Neutrophil (primary cell): ENCODE results near the gene DZIP1L.

ENCODE experiments used
- H3K27ac ChIP-seq: fragments of 200-600 bp; sonication (generic); 2 replicates; pipeline ENCODE4 v1.5.1; 2016; ENCODE audit warnings: mild to moderate bottlenecking, moderate library complexity
- H3K27me3 ChIP-seq: fragments of 200-600 bp; sonication (generic); 2 replicates; pipeline ENCODE4 v1.6.0; 2016; ENCODE audit warnings: mild to moderate bottlenecking
- H3K36me3 ChIP-seq: fragments of 200-600 bp; sonication (generic); 2 replicates; pipeline ENCODE4 v1.5.1; 2017
- H3K4me1 ChIP-seq, 2 experiments: fragments of 200-600 bp in 1 of 2; sonication (generic) in 1 of 2; 1 replicate in 1 of 2; 2 replicates in 1 of 2; pipeline versions ENCODE4 v1.5.1 to v1.6.1; 2013 to 2016; ENCODE audit warnings: low read depth in 1 of 2, low read length in 1 of 2, mild to moderate bottlenecking in 1 of 2, moderate library complexity in 1 of 2; ENCODE audit not compliant: control insufficient read depth in 1 of 2, insufficient read depth in 1 of 2
- H3K4me3 ChIP-seq, 2 experiments: fragments of 200-600 bp in 1 of 2; sonication (generic) in 1 of 2; 1 replicate in 1 of 2; 2 replicates in 1 of 2; pipeline ENCODE4 v1.5.1; 2013 to 2016; ENCODE audit warnings: low read depth in 1 of 2, low read length in 1 of 2, mild to moderate bottlenecking in 1 of 2, moderate library complexity in 1 of 2
- H3K9me3 ChIP-seq: fragments of 200-600 bp; sonication (generic); 2 replicates; pipeline ENCODE4 v1.5.1; 2016
- TF ChIP-seq, protein P1 (sequence below): fragments of 200-600 bp; sonication (generic); IDR thresholded peaks from 2 replicates; pipeline ENCODE4 v1.5.1; 2016; ENCODE audit warnings: antibody characterized with exemption

DZIP1L gene

DNA sequence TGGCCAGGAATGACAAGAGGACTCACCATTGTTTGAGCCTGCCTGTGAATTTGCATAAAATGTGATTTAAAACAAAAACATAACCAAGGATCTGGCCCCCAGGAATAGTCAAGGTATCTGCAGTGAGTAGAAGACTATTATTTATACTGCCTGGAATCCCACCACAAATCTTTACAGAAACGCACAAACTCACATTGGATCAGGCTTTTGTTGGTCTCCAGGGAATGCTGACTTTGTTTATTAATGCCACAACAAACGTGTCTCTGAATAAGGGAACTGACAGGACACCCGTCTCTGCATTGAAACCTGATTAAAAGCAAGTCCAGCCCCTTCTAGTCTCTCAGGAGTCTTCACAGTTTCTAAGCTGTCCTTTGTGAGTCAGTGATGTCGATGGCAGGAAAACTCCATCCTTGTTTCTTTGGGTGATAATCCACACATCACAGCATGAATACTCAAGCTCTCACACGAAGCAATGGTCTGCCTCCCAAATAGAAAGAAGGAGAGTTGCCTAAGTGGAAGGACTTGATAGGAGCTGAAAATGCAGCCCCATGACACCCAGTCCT lies 67.7 kb downstream of the DZIP1L start:
- no peaks in the 10 kb centered on the region for H3K9me3 ChIP-seq
- H3K27me3 ChIP-seq = no peaks in the 10 kb centered on the region
- H3K27ac ChIP-seq = no peak overlapping the region
- H3K4me1 ChIP-seq = peaks cover 6 to 10% of the 10 kb centered on the region in 2 experiments
- H3K36me3 ChIP-seq = peaks cover 28% of the 10 kb centered on the region
- TF ChIP-seq, protein P1, sequence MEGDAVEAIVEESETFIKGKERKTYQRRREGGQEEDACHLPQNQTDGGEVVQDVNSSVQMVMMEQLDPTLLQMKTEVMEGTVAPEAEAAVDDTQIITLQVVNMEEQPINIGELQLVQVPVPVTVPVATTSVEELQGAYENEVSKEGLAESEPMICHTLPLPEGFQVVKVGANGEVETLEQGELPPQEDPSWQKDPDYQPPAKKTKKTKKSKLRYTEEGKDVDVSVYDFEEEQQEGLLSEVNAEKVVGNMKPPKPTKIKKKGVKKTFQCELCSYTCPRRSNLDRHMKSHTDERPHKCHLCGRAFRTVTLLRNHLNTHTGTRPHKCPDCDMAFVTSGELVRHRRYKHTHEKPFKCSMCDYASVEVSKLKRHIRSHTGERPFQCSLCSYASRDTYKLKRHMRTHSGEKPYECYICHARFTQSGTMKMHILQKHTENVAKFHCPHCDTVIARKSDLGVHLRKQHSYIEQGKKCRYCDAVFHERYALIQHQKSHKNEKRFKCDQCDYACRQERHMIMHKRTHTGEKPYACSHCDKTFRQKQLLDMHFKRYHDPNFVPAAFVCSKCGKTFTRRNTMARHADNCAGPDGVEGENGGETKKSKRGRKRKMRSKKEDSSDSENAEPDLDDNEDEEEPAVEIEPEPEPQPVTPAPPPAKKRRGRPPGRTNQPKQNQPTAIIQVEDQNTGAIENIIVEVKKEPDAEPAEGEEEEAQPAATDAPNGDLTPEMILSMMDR = no peak
- no peak overlapping the region for H3K4me3 ChIP-seq

GRCh38 chr3:138046955-138047354 lies 68.5 kb downstream of the DZIP1L start:
- Histone ChIP-seq H3K27me3 (no peaks in the 10 kb centered on the region), H3K9me3 (no peaks in the 10 kb centered on the region), H3K36me3 (peaks cover 27% of the 10 kb centered on the region), H3K27ac (peak overlapping the region; percentile 6), H3K4me3 (no peak overlapping the region), H3K4me1 (peaks cover 6 to 10% of the 10 kb centered on the region in 2 experiments)
- TF ChIP-seq, protein P1 = no peak

- H3K4me3 ChIP-seq = no peak overlapping the region
- peaks cover 24% of the 10 kb centered on the region for H3K36me3 ChIP-seq
- H3K4me1 ChIP-seq = peaks cover 6 to 10% of the 10 kb centered on the region in 2 experiments
- no peaks in the 10 kb centered on the region for H3K9me3 ChIP-seq
- no peaks in the 10 kb centered on the region for H3K27me3 ChIP-seq
- TF ChIP-seq, protein P1 = no peak
- H3K27ac ChIP-seq = no peak overlapping the region
Observed at GRCh38 chr3:138046085-138046484, 69.3 kb downstream of the DZIP1L start.

DNA sequence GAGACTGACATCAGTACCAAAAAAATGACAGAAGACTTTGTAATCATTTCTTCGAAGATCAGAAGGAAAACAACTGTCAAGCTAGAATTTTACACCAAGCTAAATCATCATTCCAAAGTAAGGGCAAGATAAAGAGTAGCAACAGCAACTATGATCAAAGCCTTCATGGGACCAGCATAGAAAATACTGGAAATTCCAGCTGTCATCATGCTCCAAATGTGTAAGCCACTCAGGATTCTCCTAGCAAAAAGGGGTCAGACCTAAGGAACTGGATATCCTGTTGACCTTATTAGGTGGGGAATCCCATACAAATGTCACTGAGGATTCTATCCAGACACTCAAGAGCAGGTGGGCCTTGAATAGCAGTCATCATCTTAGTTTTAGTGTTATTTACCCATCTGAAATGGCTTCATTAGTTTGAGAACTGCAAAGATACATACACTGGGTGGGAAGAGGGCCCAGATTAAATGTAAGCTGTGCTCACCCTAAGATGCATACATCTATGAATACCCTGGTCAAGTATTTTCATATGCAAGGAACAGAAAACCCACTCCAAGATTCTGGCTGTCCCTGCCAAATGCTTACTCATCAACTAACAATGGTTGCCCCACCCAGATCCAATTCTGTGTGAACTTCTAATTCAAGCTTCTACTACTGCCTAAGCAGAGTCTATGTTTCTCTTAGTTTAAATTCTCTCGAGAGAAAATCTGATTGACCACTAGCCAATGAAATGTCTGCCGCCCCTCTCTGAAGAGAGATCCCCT lies 72.0 kb downstream of the DZIP1L start:
- TF ChIP-seq, protein P1 = no peak
- Histone ChIP-seq H3K36me3 (peaks cover 4% of the 10 kb centered on the region), H3K4me1 (peaks cover 6 to 10% of the 10 kb centered on the region in 2 experiments), H3K9me3 (no peaks in the 10 kb centered on the region), H3K27ac (no peak overlapping the region), H3K27me3 (no peaks in the 10 kb centered on the region), H3K4me3 (no peak overlapping the region)

- Histone ChIP-seq H3K27ac (no peak overlapping the region), H3K27me3 (no peaks in the 10 kb centered on the region), H3K4me1 (peaks cover 9 to 14% of the 10 kb centered on the region in 2 experiments), H3K4me3 (no peak overlapping the region), H3K36me3 (peaks cover 3% of the 10 kb centered on the region), H3K9me3 (no peaks in the 10 kb centered on the region)
- TF ChIP-seq, protein P1 = no peak
Observed at GRCh38 chr3:138042043-138042442, 73.4 kb downstream of the DZIP1L start.
